GM10266 (cell line): ENCODE measurements around the gene IFITM10.

ENCODE experiments used
- DNase-seq: peaks from one replicate; pipeline ENCODE4 v3.0.0; 2012; ENCODE audit errors: extremely low spot score
- TF ChIP-seq, protein P1 (sequence below): IDR thresholded peaks from 2 replicates; pipeline ENCODE4 v1.5.1; 2012; ENCODE audit warnings: mild to moderate bottlenecking, low read depth; ENCODE audit not compliant: control insufficient read depth, insufficient read depth; ENCODE audit errors: missing control alignments

Gene IFITM10

DNA sequence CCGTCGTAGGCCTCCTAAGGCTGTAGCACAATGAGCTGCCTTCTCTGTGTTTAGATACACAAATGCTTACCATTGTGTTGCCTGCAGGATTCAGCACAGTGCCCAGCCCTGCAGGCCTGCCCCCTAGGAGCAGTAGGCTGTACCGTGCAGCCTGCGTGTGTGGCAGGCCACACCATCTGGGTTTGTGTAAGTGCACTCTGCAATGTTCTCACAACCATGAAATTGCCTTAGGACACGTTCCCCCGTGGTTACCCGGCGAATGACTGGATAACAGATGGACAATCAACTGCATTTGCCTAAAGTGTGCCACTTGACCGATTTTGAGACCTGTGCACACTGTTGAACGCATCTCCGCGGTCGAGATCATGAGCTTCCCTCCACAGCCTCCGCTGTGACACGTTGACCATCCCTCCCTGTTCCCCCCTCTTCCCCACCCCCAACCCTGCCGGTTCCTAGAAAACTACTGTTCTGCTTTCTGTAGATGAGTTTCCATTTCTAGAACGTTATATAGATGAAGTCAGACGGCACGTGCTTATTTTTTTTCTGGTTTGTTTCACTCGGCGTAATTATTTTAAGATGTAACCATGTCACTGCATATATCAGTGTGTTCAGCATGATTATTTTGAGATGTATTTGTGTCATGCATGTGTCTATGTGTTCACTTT is 35.5 kb upstream of the IFITM10 start:
- TF ChIP-seq, protein P1, sequence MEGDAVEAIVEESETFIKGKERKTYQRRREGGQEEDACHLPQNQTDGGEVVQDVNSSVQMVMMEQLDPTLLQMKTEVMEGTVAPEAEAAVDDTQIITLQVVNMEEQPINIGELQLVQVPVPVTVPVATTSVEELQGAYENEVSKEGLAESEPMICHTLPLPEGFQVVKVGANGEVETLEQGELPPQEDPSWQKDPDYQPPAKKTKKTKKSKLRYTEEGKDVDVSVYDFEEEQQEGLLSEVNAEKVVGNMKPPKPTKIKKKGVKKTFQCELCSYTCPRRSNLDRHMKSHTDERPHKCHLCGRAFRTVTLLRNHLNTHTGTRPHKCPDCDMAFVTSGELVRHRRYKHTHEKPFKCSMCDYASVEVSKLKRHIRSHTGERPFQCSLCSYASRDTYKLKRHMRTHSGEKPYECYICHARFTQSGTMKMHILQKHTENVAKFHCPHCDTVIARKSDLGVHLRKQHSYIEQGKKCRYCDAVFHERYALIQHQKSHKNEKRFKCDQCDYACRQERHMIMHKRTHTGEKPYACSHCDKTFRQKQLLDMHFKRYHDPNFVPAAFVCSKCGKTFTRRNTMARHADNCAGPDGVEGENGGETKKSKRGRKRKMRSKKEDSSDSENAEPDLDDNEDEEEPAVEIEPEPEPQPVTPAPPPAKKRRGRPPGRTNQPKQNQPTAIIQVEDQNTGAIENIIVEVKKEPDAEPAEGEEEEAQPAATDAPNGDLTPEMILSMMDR: no peak
- DNase-seq: no peak

DNA sequence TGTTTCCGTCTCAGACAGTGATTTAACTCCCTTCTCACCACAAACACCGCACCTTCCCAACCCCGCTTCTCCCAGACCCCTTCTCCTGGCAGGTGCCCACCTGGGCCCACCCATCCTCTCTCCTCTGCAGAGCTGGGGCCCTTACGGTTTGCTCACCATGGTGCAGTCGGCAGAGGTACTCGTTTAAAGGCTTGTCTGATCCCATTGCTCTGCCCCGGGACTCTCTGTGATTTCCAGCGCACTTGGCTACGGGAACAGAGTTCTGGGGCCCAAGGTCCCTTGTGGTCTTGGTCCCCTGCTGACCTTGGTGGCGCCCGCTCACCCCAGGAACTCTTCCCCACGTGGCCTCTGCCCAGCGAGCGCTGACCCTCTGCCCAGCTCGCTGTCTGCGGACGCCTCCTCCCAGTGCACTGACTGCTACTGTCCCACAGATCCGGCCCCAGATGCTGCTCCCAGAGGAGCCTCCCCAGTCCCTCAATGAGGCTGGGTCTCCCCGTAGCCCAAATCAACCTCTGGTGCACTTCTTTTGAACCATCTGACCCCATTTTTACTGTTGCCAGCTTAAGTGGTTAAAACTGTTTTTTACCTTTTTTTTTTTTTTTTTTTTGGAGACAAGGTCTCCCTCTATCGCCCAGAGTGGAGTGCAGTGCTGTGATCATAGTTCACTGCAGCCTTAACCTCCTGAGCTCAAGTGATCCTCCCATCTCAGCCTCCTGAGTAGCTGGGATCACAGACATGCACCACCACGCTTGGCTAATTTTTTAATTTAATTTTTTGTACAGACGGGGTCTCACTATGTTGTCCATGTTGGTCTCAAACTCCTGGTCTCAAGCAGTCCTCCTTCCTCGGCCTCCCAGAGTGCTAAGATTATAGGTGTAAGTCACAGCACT is 34.6 kb upstream of the IFITM10 start:
- TF ChIP-seq, protein P1: no peak
- DNase-seq: no peak

DNA sequence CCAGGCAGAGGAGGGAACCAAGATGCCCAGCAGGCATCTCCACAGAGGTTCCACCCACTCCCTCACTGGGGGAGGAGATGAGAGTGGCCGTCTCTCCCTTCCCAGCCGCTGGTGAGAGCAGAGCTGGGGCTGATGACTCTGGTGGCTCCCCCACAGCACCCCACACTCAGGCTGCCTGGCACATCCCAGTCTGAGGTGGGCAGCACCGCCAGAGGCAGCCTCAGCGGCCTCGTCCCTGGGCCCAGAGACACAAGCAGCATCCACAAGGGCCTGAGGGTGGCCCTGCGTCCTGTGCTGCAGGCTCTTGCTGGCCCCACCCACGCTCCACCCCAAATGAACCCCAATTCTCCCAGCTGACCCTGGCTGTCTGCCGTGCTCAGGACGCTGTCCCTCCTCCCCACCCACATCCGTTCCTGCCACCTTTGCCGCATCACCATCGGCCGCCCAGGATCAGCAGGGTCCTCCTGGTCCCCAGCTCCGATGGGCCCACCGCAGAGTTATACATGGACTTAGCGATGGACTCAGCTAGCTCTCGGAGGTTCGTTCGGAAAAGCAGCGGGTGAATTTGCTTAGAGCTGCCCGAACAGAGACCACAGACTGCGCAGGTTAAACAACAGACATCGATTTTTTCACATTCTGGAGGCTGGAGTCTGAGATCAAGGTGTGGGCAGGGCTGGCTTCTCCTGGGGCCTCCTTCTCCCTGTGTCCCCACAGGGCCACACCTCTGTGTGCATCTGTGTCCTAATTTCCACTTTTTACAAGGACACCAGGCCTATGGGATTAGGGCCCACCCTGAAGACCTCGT is 33.5 kb upstream of the IFITM10 start:
- DNase-seq: no peak
- TF ChIP-seq, protein P1: no peak

DNA sequence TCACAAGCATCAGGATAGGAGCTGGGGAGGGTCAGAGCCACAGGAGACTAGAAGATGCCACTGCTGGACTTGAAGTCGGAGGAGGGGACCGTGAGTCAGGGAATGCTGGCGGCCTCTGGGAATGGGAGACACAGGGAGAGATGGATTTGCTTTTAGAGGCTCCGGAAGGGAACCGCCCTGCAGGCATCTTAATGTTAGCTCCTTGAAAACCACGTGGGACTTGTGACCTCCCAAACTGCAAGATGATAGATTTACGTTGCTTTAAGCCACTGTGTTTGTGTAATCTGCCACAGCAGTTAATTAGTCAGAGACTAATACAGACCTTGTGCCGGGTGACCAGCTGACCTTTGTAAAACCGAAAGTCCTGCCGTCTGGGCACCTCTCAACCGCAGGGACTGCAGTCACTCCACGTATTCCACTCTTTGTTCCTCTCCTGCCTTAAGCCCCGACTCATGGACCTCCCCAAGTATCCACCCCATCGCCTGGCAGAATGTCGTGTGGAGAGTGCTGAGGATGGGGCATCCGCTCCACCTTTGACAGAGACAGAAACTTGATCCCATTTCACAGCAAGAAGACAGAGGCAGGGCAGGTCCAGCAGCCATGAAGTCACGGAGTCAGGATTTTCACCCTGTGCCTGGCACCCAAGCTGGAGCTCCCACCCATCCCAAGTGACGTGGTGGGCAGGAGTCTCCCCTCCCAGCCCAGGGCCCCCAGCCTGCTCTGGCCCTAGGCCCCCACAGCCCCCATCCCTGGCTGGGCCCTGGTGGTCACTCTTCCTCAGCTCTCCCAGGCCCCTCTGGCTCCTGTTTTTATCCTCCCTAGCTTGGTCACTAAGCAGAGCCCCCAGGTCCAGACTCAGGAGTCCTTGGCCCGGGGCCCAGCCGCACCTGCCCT is 32.7 kb upstream of the IFITM10 start:
- DNase-seq: no peak
- TF ChIP-seq, protein P1: no peak

DNA sequence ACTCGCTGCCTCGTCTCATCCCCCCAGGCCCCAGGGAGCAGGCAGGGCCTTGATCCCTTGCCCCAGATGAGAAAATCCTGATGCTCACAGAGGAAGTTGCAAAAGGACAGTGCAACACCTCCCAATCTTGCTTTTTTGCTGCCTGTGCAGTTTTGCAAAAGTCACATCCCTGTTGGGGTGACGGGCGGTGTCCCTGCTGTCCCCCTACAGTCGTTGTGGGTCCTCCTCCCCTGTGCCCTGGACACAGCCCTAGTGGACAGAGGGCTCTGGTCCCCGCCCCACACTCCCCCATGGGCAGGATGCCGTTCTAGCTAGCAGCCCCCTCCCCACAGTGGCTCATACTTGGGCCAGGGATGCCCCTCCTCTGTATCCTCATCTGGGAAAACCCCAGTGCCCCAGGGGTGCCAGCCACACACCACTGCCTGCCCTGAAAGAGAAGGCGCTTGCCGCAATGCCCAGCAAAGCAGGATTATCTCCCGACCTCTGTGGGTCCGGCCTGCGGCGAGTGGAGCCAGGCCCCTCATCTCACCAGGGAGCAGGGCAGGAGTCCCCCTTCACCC is 31.7 kb upstream of the IFITM10 start:
- DNase-seq: no peak
- TF ChIP-seq, protein P1: no peak

DNA sequence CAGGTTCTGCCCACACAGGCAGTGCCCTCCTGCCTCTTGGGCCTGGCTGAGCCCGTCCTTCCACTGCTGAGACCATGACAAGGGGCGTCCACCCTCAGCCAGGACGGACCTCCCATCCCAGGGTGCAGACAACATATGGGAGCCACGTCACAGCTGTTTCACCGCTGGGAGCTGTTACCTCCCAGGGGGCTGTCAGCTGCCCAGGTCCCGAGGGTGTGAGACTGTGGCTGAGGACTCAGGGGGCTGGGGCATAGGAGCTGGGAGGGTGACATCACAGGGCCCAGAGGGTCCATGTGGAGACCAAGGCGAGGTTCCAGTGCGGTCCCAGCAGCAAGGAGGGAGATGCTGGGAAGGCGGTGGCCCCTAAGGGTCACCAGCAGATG is 31.2 kb upstream of the IFITM10 start:
- DNase-seq: no peak
- TF ChIP-seq, protein P1: no peak
